Left ventricle myocardium inferior (tissue), 1 donor: ENCODE results near the gene LIM2. TPM values are rescaled to one million over a fixed set of nuclear protein-coding genes. Genes with fewer than 3 reads are reported as not detected.

Experiments used
- DNase-seq: peaks from one replicate; pipeline ENCODE4 v3.0.0-alpha.2; 2020
- H3K27ac ChIP-seq: fragments of 200-600 bp; replicated peaks from 2 replicates; pipeline ENCODE4 v1.8.0; 2021
- H3K27me3 ChIP-seq: fragments of 200-600 bp; 2 replicates; pipeline ENCODE4 v1.8.0; 2021; ENCODE audit warnings: low read depth
- H3K36me3 ChIP-seq: fragments of 200-600 bp; 2 replicates; pipeline ENCODE4 v1.8.0; 2021
- H3K4me1 ChIP-seq: fragments of 200-600 bp; 2 replicates; pipeline ENCODE4 v1.8.0; 2021
- H3K4me3 ChIP-seq: fragments of 200-600 bp; 2 replicates; pipeline ENCODE4 v1.8.0; 2021; ENCODE audit warnings: mild to moderate bottlenecking, moderate library complexity
- H3K9me3 ChIP-seq: fragments of 200-600 bp; replicated peaks from 2 replicates; pipeline ENCODE4 v1.8.0; 2021
- intact Hi-C: fragments of 100-400 bp; cut with micrococcal nuclease; formaldehyde crosslinking; loops from one replicate; pipeline ENCODE4 v1.11.0; 2022
- total RNA-seq: library from RNA; stranded (reverse); fragmentation: NEBNext Ultra II Directional; extraction: Animal tissue kit (Norgen Biotek cat#: 25700); gene quantifications from one replicate; pipeline ENCODE4 v1.2.1, GENCODE V29; 2021
- TF ChIP-seq, protein P1 (sequence below): fragments of 200-600 bp; IDR thresholded peaks from 2 replicates; pipeline ENCODE4 v1.8.0; 2021; ENCODE audit warnings: antibody characterized with exemption, mild to moderate bottlenecking, borderline replicate concordance
- donor health status: DM: no; HTN: yes; CAD: no; lungs with severe emphysema.

LIM2 gene
- total RNA-seq, 1 donor from 2014 or later, result not detected

DNA sequence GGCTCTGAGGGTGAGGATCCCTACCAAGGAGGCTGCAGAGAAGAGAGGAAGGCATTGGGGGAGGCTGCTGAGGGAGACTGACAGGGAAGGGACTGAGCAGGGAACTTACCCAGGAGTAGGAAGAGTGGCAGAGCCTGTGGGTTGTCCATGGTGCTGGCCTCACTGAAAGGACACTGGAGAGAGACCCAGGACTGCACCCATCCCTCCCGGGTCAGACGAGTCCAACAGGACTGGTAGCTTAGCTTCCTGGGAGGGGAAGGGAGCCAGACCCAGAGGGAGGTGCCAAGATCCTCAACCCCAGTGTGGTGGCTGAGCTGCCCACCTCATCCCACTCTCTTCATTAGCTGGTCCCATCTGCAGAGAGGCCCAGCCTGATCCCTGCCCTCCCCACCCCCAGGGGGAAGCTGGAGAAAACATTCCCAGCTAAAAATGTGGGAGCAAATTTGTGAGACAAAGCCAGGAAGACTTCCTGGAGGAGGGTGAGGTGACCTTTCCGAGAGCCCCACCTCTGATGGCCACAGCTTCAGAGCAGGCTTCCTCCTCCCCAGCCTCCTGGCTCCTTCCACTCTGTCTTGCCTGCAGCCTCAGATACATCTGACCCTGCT lies 45.7 kb downstream of the LIM2 start, which contains the start of gene VSIG10L:
Gene VSIG10L, minus strand, starts transcription at position 164 of the 605 bp plus-strand sequence. Its CDS starts 15 bp downstream, at position 149.
- peaks cover 20% of the 10 kb centered on the region for H3K4me1 ChIP-seq
- H3K27me3 ChIP-seq, result no peaks in the 10 kb centered on the region
- TF ChIP-seq, protein P1, sequence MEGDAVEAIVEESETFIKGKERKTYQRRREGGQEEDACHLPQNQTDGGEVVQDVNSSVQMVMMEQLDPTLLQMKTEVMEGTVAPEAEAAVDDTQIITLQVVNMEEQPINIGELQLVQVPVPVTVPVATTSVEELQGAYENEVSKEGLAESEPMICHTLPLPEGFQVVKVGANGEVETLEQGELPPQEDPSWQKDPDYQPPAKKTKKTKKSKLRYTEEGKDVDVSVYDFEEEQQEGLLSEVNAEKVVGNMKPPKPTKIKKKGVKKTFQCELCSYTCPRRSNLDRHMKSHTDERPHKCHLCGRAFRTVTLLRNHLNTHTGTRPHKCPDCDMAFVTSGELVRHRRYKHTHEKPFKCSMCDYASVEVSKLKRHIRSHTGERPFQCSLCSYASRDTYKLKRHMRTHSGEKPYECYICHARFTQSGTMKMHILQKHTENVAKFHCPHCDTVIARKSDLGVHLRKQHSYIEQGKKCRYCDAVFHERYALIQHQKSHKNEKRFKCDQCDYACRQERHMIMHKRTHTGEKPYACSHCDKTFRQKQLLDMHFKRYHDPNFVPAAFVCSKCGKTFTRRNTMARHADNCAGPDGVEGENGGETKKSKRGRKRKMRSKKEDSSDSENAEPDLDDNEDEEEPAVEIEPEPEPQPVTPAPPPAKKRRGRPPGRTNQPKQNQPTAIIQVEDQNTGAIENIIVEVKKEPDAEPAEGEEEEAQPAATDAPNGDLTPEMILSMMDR, result no peak
- H3K27ac ChIP-seq, result no peak within 1 kb of the TSS
- no peak within 1 kb of the TSS for H3K4me3 ChIP-seq
- no peaks in the 10 kb centered on the region for H3K9me3 ChIP-seq
- no peak for DNase-seq
- H3K36me3 ChIP-seq, result peaks cover 19% of the 10 kb centered on the region
- intact Hi-C loops, result no loop called here

DNA sequence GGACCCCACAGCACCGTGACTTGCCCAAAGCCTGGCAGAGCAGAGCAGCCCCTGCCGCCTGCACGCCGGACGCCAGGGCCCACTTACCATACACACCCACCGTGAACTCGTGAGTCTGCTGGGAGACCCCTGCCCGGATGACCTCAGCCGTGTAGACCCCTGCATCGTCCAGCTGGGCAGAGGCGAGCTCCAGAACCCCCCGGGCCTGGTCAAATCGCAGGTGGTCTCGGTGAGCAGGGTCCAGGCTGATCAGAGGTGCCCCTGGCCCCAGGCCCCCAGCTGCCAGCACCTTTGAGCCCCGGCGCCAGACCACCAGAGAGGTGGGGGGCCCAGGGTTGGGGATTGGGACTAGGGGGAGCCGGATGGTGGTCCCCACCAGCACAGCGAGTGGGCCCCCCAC lies 46.7 kb downstream of the LIM2 start:
- no peak overlapping the region for H3K27ac ChIP-seq
- peaks cover 20% of the 10 kb centered on the region for H3K4me1 ChIP-seq
- peaks cover 9% of the 10 kb centered on the region for H3K36me3 ChIP-seq
- TF ChIP-seq, protein P1, result no peak
- H3K4me3 ChIP-seq, result no peak overlapping the region
- H3K27me3 ChIP-seq, result no peaks in the 10 kb centered on the region
- intact Hi-C loops, result no loop called here
- DNase-seq, result no peak
- no peaks in the 10 kb centered on the region for H3K9me3 ChIP-seq

DNA sequence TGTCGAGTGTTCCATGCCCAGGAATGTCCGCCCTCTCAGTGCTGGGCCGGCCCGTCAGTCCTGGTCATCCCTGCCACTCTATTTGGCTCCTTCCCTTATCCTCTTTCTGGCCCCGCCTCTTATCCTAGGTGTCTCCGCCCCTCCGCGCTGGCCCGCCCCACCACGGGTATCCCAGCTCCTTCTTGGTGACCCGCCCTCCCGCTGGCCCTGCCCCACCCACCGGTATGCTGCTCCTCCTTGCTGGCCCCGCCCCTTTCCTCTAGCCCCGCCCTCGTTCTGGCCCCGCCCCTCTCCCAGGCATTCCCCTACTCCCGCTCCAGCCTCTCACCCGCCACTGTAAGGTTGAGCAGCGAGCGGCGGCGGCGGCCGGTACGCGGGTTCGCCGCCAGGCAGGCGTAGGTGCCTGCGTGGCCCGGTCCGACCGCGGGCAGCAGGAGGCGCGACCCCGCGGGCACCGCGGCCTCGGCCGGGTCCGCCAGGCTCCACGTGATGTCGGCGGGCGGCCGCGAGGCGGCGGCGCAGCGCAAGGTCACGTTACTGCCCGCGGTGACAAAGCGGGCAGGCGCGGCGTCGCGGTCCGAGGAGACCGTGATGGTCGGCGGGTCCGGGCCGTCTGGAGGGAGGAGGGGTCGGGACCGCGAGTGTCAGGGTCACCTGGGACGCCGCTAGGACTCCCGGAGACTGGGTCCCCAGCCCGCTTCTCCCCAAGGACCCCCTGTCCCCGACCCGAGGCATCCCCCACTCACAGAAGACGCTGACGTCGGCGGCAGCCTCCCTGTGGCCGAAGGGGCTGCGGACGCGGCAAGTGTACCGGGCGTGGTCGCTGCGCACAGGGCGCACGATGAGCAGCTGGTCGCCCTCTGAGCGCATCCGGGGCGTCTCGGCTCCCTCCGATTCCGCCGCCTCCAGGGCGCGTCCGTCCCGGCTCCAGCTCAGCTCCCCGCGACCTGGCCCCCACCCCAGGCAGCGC lies 47.8 kb downstream of the LIM2 start:
- intact Hi-C loops, result no loop called here
- H3K4me1 ChIP-seq, result peaks cover 20% of the 10 kb centered on the region
- peaks cover 5% of the 10 kb centered on the region for H3K36me3 ChIP-seq

DNA sequence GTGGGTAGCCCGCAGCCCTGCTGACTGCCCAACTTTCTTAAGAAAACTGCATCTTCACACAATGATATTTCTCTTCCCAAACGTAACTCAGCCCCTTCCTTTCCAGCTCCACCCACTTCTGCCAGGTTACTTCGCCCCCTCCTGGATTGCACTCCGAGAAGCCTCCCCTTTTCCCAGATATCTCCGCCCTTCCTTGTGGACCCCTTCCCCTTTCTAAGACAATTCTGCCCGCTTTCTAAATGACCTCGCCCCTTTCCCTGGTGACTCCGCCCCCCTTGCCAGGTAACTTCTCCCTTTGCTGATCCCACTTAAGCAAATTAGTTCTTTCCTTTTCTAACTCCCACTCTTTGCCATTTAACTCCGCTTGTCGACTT lies 48.5 kb downstream of the LIM2 start:
- no peak for DNase-seq
- intact Hi-C loops, result no loop called here

More for the DNA sequence above, 47.8 kb downstream of the LIM2 start:
- peak overlapping the region; percentile 73 for H3K27ac ChIP-seq
- peak; percentile 98 for DNase-seq
- no peaks in the 10 kb centered on the region for H3K27me3 ChIP-seq
- H3K4me3 ChIP-seq, result peak overlapping the region; percentile 78
- no peaks in the 10 kb centered on the region for H3K9me3 ChIP-seq
- TF ChIP-seq, protein P1, result peak; percentile 48

DNA sequence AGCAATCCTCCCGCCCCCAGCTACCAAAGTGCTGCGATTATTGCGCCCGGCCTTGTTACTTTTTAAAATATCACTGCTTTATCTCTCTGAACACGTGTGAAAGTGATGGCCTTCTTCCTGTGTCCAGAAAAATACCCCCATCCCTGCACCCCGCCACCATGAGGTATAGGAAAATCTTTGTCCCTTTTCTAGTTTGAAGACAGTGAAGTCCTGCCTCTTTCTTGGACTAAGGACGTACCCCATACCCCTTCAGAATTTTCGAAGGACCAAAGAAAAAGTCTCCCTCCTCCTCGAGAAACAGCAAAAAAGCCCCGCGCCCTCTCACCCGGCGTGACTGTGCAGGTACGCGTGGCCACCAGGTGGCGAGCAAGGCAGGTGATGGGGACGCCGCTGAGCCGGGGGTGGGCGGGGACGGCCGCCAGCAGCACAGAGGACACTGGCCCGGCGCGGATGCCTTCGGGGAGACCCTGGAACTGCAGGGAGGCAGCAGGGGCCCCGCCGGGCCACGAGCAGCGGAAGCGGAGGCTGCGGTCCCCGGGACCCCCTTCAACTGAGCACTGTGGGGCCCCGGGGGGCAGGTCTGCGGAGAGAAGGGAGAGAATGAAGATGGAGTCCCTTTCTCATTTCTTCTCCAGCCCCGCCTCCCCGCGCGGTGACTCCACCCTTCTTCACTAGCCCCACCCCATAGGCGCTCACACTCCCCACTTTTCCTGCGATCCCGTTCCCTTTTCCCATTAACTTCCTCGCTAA lies 49.0 kb downstream of the LIM2 start:
- H3K4me3 ChIP-seq, result peak overlapping the region; percentile 78
- H3K27ac ChIP-seq, result peak overlapping the region; percentile 42
- no peaks in the 10 kb centered on the region for H3K27me3 ChIP-seq
- intact Hi-C loops, result no loop called here
- TF ChIP-seq, protein P1, result peak; percentile 91
- H3K36me3 ChIP-seq, result no peaks in the 10 kb centered on the region
- DNase-seq, result peak; percentile 78
- peaks cover 20% of the 10 kb centered on the region for H3K4me1 ChIP-seq
- no peaks in the 10 kb centered on the region for H3K9me3 ChIP-seq

More for the DNA sequence above, 48.5 kb downstream of the LIM2 start:
- Histone ChIP-seq H3K27me3 (no peaks in the 10 kb centered on the region), H3K27ac (peak overlapping the region; percentile 42), H3K4me3 (peak overlapping the region; percentile 78), H3K4me1 (peaks cover 20% of the 10 kb centered on the region), H3K9me3 (no peaks in the 10 kb centered on the region), H3K36me3 (no peaks in the 10 kb centered on the region)
- TF ChIP-seq, protein P1, result no peak
